Mucosa of rectum (tissue), 2 donors: ENCODE results near the gene ZNF324.
A peak's percentile ranks its signal among the peaks of the same experiment; 100 is the strongest.

Source experiments
- H3K27ac ChIP-seq, 2 donors: one replicate each; pipeline ENCODE4 v1.7.0; 2013; ENCODE audit warnings: inconsistent platforms in 2 of 2, low read depth in 2 of 2, low read length in 2 of 2
- H3K27me3 ChIP-seq, 2 donors: one replicate each; pipeline ENCODE4 v1.7.0; 2013; ENCODE audit warnings: low read length in 2 of 2; ENCODE audit not compliant: control insufficient read depth in 2 of 2, insufficient read depth in 2 of 2
- H3K36me3 ChIP-seq, 2 donors: one replicate each; pipeline ENCODE4 v1.7.0; 2013; ENCODE audit warnings: low read length in 2 of 2; ENCODE audit not compliant: control insufficient read depth in 2 of 2, insufficient read depth in 2 of 2
- H3K4me1 ChIP-seq, 2 donors: one replicate each; pipeline ENCODE4 v1.7.0; 2013; ENCODE audit warnings: low read length in 2 of 2, mild to moderate bottlenecking in 1 of 2; ENCODE audit not compliant: control insufficient read depth in 2 of 2, insufficient read depth in 2 of 2
- H3K4me3 ChIP-seq, 2 donors: one replicate each; pipeline ENCODE4 v1.7.0; 2013; ENCODE audit warnings: low read length in 2 of 2
- H3K9ac ChIP-seq, 2 donors: one replicate each; pipeline ENCODE4 v1.7.0; 2013; ENCODE audit warnings: low read length in 2 of 2, low read depth in 1 of 2, mild to moderate bottlenecking in 1 of 2
- H3K9me3 ChIP-seq, 2 donors: one replicate each; pipeline ENCODE4 v1.7.0; 2013; ENCODE audit warnings: low read length in 2 of 2; ENCODE audit not compliant: control insufficient read depth in 2 of 2
- donor health status: healthy.
- donor health status: Normal muscosa, but diverticular disease.

Gene ZNF324

GRCh38 chr19:58520257-58520599, 53.3 kb downstream of the ZNF324 start:
- H3K9me3 ChIP-seq, result no peaks in the 10 kb centered on the region
- peak overlapping the region; percentile 98 for H3K27ac ChIP-seq
- H3K4me1 ChIP-seq, result peaks cover 24 to 25% of the 10 kb centered on the region in 2 donors
- H3K36me3 ChIP-seq, result peaks cover 11 to 13% of the 10 kb centered on the region in 2 donors
- H3K9ac ChIP-seq, result peak overlapping the region; percentile 87 to 90
- no peaks in the 10 kb centered on the region for H3K27me3 ChIP-seq
- H3K4me3 ChIP-seq, result peak overlapping the region; percentile 90 to 94

DNA sequence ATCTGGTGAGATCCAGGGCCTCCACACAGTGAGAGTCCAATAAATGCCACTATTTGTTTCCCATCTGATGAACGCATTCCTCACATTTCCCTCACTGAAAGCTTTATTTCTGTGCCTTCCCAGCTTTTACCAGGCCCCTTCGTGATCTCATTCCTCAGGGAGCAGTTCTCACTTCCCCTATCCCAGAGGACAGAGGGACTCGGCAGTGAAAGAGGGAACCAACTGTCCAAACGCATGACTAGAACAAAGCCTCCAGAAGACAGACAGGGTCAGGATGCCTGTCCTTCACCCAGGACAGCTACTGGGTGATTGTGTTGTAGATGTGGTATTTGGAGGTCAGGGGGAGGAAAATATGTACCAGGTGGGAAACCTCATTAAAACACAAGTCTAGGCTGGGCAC, 54.8 kb downstream of the ZNF324 start:
- Histone ChIP-seq H3K4me3 (no peak overlapping the region), H3K36me3 (peaks cover 4 to 9% of the 10 kb centered on the region in 2 donors), H3K4me1 (peaks cover 24 to 25% of the 10 kb centered on the region in 2 donors), H3K27ac (peak overlapping the region in 1 of 2 donors; percentile 32), H3K9ac (peak overlapping the region in 1 of 2 donors; percentile 0), H3K9me3 (no peaks in the 10 kb centered on the region), H3K27me3 (no peaks in the 10 kb centered on the region)

GRCh38 chr19:58522709-58523108, 55.8 kb downstream of the ZNF324 start:
- H3K4me1 ChIP-seq, result peaks cover 19 to 21% of the 10 kb centered on the region in 2 donors
- no peaks in the 10 kb centered on the region for H3K9me3 ChIP-seq
- H3K36me3 ChIP-seq, result peaks cover 0 to under 1% of the 10 kb centered on the region in 2 donors
- no peaks in the 10 kb centered on the region for H3K27me3 ChIP-seq
- H3K27ac ChIP-seq, result no peak overlapping the region
- H3K9ac ChIP-seq, result no peak overlapping the region
- H3K4me3 ChIP-seq, result no peak overlapping the region
